AG10803 (cell line): ENCODE measurements around the gene ARFGAP3.
"Not testable (repeated sequence)": the region's sequence is repeated elsewhere in the genome, so short reads cannot be mapped to it uniquely, and the experiment has no call there.

Source experiments
- DNase-seq: peaks from one replicate; pipeline ENCODE4 v3.0.0; 2010; ENCODE audit warnings: low read depth
- H3K4me3 ChIP-seq: 2 replicates; pipeline ENCODE4 v1.5.1; 2011; ENCODE audit warnings: mild to moderate bottlenecking, low read length, control low read depth
- CTCF ChIP-seq: conservative IDR thresholded peaks from 2 replicates; pipeline ENCODE4 v1.5.1; 2011; ENCODE audit warnings: mild to moderate bottlenecking, low read length, control low read depth, inconsistent platforms

The ARFGAP3 gene

GRCh38 chr22:42754658-42755057, 102.4 kb downstream of the ARFGAP3 start:
- no peak for TF ChIP-seq CTCF
- no peak overlapping the region for H3K4me3 ChIP-seq
- DNase-seq = peak; percentile 79

- DNase-seq = no peak
- no peak for TF ChIP-seq CTCF
- no peak overlapping the region for H3K4me3 ChIP-seq
Measured at GRCh38 chr22:42752912-42753311, 104.2 kb downstream of the ARFGAP3 start.

- H3K4me3 ChIP-seq = no peak overlapping the region
- DNase-seq = no peak
- TF ChIP-seq CTCF = no peak
Measured at GRCh38 chr22:42752230-42752746, 104.8 kb downstream of the ARFGAP3 start.

GRCh38 chr22:42750421-42750820, 106.7 kb downstream of the ARFGAP3 start:
- not testable (repeated sequence) for DNase-seq, H3K4me3 ChIP-seq

- peak; percentile 76 for DNase-seq
- no peak for TF ChIP-seq CTCF
- peak overlapping the region; percentile 22 for H3K4me3 ChIP-seq
Measured at GRCh38 chr22:42747701-42748513, 109.2 kb downstream of the ARFGAP3 start.
